G401 (cell line): ENCODE results near the gene HEMK1. TPM values are rescaled to one million over a fixed set of nuclear protein-coding genes. Genes with fewer than 3 reads are reported as not detected.

ENCODE experiments used
- total RNA-seq: library from RNA; depleted of rRNA; stranded (reverse); fragments of >200 nt; shearing (Covaris generic); gene quantifications from 2 replicates; pipeline ENCODE4 v1.2.3, GENCODE V29; 2014; rRNA removed

HEMK1 gene
- total RNA-seq, 1 experiment from 2014 or later: 3.4 TPM

Other genes with a start within 250 kb of the HEMK1 start
- 91.0 and 99.0 TPM in 2 replicates for gene HYAL2, start 246.8 kb upstream of the HEMK1 start, total RNA-seq
- gene TUSC2, start 241.3 kb upstream of the HEMK1 start, total RNA-seq: 45.0 and 45.4 TPM in 2 replicates
- gene RASSF1, start 228.7 kb upstream of the HEMK1 start, total RNA-seq: 23.2 and 31.8 TPM in 2 replicates
- 10.1 TPM in 1 of 2 replicates, not detected in the other for gene ZMYND10, start 223.8 kb upstream of the HEMK1 start, total RNA-seq
- gene NPRL2, start 218.7 kb upstream of the HEMK1 start, total RNA-seq: 26.7 and 27.3 TPM in 2 replicates
- 18.3 and 31.4 TPM in 2 replicates for gene CYB561D2, start 218.7 kb upstream of the HEMK1 start, total RNA-seq
- gene TMEM115, start 210.0 kb upstream of the HEMK1 start, total RNA-seq: 35.4 and 43.1 TPM in 2 replicates
- gene CACNA2D2, start 65.9 kb upstream of the HEMK1 start, total RNA-seq: 1.9 and 2.0 TPM in 2 replicates
- gene C3orf18, start 1.8 kb upstream of the HEMK1 start, total RNA-seq: 10.8 and 15.4 TPM in 2 replicates
- 1.7 and 2.2 TPM in 2 replicates for gene CISH, start 42.3 kb downstream of the HEMK1 start, total RNA-seq
- 99.1 and 108 TPM in 2 replicates for gene MAPKAPK3, start 47.6 kb downstream of the HEMK1 start, total RNA-seq
- gene DOCK3, start 105.4 kb downstream of the HEMK1 start, total RNA-seq: 0.80 and 1.7 TPM in 2 replicates